Suprapubic skin (tissue), 4 donors: Measurements from ENCODE around the gene POTEC.
"Not testable (repeated sequence)": the region's sequence is repeated elsewhere in the genome, so short reads cannot be mapped to it uniquely, and the experiment has no call there.

Experiments
- POLR2A ChIP-seq, 2 donors: fragments of 450-650 bp; IDR thresholded peaks; one replicate each; pipeline ENCODE4 v1.6.1; 2017; ENCODE audit warnings: antibody characterized with exemption in 2 of 2, mild to moderate bottlenecking in 2 of 2, moderate library complexity in 2 of 2
- POLR2AphosphoS5 ChIP-seq, 3 donors: sonication (generic); formaldehyde crosslinking; IDR thresholded peaks; one replicate each; pipeline ENCODE4 v1.6.1; 2017; ENCODE audit warnings: antibody characterized with exemption in 3 of 3

DNA sequence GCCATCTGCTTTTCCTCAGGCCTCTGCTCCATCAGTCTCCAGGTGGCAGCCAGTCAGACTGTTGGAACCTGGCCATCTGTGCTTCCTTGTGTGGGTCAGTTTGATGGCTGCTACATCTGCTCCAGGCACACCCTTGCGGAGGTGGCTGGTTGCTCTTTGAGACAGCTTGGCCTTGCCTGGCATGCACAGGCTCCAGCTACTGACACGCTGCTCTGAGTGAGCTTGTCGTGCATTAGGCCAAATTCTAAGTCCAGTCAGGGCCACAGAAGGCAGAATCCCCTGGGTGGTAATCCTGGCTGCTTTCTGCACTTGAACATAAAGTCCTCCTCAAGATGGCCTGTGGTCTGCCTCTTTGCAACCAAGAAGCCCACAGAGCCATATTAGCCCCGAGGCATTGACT is 41.5 kb downstream of the POTEC start:
- TF ChIP-seq POLR2A, POLR2AphosphoS5 (IDR thresholded peaks at IDR 0.05): not testable (repeated sequence)
